ENCODE results near the gene PDAP1. TPM values are rescaled to one million over a fixed set of nuclear protein-coding genes. Genes with fewer than 3 reads are reported as not detected.

Gene PDAP1
- polyA plus RNA-seq, 1 donor (not counting 4 experiments of a cell fraction or from before 2014, with no cell fraction given), result 99.1 TPM

GRCh38 chr7:99369767-99370391 lies 38.5 kb downstream of the PDAP1 start:
- H3K4me1 ChIP-seq (ENCODE audit: control insufficient read depth, extremely low read depth, insufficient read depth, low read length), result peaks cover 20% of the 10 kb centered on the region
- H3K27ac ChIP-seq (ENCODE audit: control insufficient read depth, insufficient read depth, low read length), result no peak overlapping the region

DNA sequence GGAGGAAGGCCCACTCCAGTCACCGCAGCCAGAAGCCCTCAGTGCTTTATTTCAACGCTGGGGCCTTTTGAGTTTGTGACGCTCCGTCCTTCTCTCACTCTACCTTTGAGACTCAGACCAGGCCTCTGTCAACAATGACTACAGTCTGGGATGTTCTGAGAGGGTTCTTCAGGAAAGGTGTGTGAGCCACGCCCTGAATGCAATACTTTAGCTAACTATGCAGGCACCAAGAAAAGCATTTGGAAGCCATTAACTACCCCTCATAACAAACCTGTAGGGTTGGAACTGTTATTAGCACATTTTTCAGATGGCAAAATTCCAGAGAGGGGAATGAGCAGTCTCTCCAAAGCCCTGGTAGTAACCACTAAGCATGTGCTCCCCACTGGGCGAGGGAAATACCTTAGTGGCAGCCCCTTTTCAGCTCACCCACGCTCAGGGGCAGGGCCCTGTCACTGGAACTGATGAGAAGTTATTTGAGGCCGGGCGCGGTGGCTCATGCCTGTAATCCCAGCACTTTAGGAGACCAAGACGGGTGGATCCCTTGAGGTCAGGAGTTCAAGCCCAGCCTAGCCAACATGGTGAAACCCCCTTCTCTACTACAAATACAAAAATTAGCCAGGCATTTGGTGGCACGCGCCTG lies 39.5 kb downstream of the PDAP1 start:
- Histone ChIP-seq H3K79me2 (ENCODE audit: control insufficient read depth, insufficient read depth, low read length) (no peaks in the 10 kb centered on the region), H2AFZ (ENCODE audit: control insufficient read depth, low read length) (no peak overlapping the region), H3K9ac (ENCODE audit: control insufficient read depth, extremely low read depth, insufficient read depth, low read length) (no peak overlapping the region), H3K9me1 (ENCODE audit: control insufficient read depth, extremely low read depth, insufficient read depth, low read length) (no peaks in the 10 kb centered on the region), H3K4me2 (ENCODE audit: control insufficient read depth, extremely low read depth, insufficient read depth, low read depth, low read length) (no peak overlapping the region), H4K20me1 (ENCODE audit: control insufficient read depth, extremely low read depth, insufficient read depth, low read length) (no peaks in the 10 kb centered on the region), H3K27me3 (ENCODE audit: control insufficient read depth, extremely low read depth, insufficient read depth, low read length) (no peaks in the 10 kb centered on the region), H3K4me3 (ENCODE audit: control insufficient read depth in 2 of 3, extremely low read depth in 1 of 3, insufficient read depth in 2 of 3, low read depth in 1 of 3, low read length in 3 of 3) (no peak overlapping the region), H3K36me3 (ENCODE audit: control insufficient read depth in 2 of 2, extremely low read depth in 1 of 2, insufficient read depth in 2 of 2, low read length in 2 of 2) (peaks cover 19% of the 10 kb centered on the region in 2 experiments), H3K4me1 (ENCODE audit: control insufficient read depth, extremely low read depth, insufficient read depth, low read length) (peaks cover 20% of the 10 kb centered on the region), H3K27ac (ENCODE audit: control insufficient read depth, insufficient read depth, low read length) (no peak overlapping the region), H3K9me3 (ENCODE audit: control insufficient read depth, low read depth, low read length) (no peaks in the 10 kb centered on the region)
- dilution Hi-C loops (cut with MboI; ENCODE audit: extremely low pct_ligation_motif_present, low sequenced_read_pairs), result no loop called here
- TF ChIP-seq, protein P1, sequence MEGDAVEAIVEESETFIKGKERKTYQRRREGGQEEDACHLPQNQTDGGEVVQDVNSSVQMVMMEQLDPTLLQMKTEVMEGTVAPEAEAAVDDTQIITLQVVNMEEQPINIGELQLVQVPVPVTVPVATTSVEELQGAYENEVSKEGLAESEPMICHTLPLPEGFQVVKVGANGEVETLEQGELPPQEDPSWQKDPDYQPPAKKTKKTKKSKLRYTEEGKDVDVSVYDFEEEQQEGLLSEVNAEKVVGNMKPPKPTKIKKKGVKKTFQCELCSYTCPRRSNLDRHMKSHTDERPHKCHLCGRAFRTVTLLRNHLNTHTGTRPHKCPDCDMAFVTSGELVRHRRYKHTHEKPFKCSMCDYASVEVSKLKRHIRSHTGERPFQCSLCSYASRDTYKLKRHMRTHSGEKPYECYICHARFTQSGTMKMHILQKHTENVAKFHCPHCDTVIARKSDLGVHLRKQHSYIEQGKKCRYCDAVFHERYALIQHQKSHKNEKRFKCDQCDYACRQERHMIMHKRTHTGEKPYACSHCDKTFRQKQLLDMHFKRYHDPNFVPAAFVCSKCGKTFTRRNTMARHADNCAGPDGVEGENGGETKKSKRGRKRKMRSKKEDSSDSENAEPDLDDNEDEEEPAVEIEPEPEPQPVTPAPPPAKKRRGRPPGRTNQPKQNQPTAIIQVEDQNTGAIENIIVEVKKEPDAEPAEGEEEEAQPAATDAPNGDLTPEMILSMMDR (optimal IDR thresholded peaks at IDR 0.05 in 1 of 3, IDR thresholded peaks at IDR 0.05 in 1 of 3, conservative IDR thresholded peaks at IDR 0.05 in 1 of 3; ENCODE audit: extremely low read depth in 1 of 3, insufficient read depth in 2 of 3, low read length in 3 of 3), result no peak
- no peak for TF ChIP-seq EZH2 (IDR thresholded peaks at IDR 0.05; ENCODE audit: low read length)
- no peak for DNase-seq (ENCODE audit: low read depth, low spot score)
- no peak for FAIRE-seq

More at GRCh38 chr7:99369767-99370391, 38.5 kb downstream of the PDAP1 start:
- dilution Hi-C loops (cut with MboI; ENCODE audit: extremely low pct_ligation_motif_present, low sequenced_read_pairs), result no loop called here
- Histone ChIP-seq H2AFZ (ENCODE audit: control insufficient read depth, low read length) (no peak overlapping the region), H4K20me1 (ENCODE audit: control insufficient read depth, extremely low read depth, insufficient read depth, low read length) (no peaks in the 10 kb centered on the region), H3K36me3 (ENCODE audit: control insufficient read depth in 2 of 2, extremely low read depth in 1 of 2, insufficient read depth in 2 of 2, low read length in 2 of 2) (peaks cover 17 to 18% of the 10 kb centered on the region in 2 experiments), H3K4me2 (ENCODE audit: control insufficient read depth, extremely low read depth, insufficient read depth, low read depth, low read length) (no peak overlapping the region), H3K9ac (ENCODE audit: control insufficient read depth, extremely low read depth, insufficient read depth, low read length) (no peak overlapping the region), H3K9me1 (ENCODE audit: control insufficient read depth, extremely low read depth, insufficient read depth, low read length) (no peaks in the 10 kb centered on the region), H3K9me3 (ENCODE audit: control insufficient read depth, low read depth, low read length) (no peaks in the 10 kb centered on the region), H3K79me2 (ENCODE audit: control insufficient read depth, insufficient read depth, low read length) (no peaks in the 10 kb centered on the region), H3K4me3 (ENCODE audit: control insufficient read depth in 2 of 3, extremely low read depth in 1 of 3, insufficient read depth in 2 of 3, low read depth in 1 of 3, low read length in 3 of 3) (no peak overlapping the region), H3K27me3 (ENCODE audit: control insufficient read depth, extremely low read depth, insufficient read depth, low read length) (no peaks in the 10 kb centered on the region)
- DNase-seq (ENCODE audit: low read depth, low spot score) (no peak), FAIRE-seq (no peak)
- TF ChIP-seq EZH2 (IDR thresholded peaks at IDR 0.05; ENCODE audit: low read length), result no peak
- TF ChIP-seq, protein P1 (optimal IDR thresholded peaks at IDR 0.05 in 1 of 3, IDR thresholded peaks at IDR 0.05 in 1 of 3, conservative IDR thresholded peaks at IDR 0.05 in 1 of 3; ENCODE audit: extremely low read depth in 1 of 3, insufficient read depth in 2 of 3, low read length in 3 of 3), result no peak
